Stimulated activated effector memory CD8-positive, alpha-beta T cell treated with anti-CD3 and anti-CD28 coated beads, Interleukin-12 subunit alpha, Interleukin-12 subunit beta, amount 100 ng/mL, for 72 hours (primary cell): ENCODE results near the gene ARAP2.

Experiments
- ATAC-seq: fragments of 150-1000 bp; cut with Tn5 transposase; 2 replicates; pipeline ENCODE4 v1.10.0; 2021
- DNase-seq, 2 donors: peaks; one replicate each; pipeline ENCODE4 v3.0.0; 2021 to 2022; ENCODE audit warnings: low spot score in 2 of 2
- H3K27ac Mint-ChIP-seq: one replicate; pipeline ENCODE4 v1.8.0; 2022; ENCODE audit warnings: mild to moderate bottlenecking, mixed read lengths
- H3K36me3 Mint-ChIP-seq: one replicate; pipeline ENCODE4 v1.8.0; 2022; ENCODE audit warnings: mild to moderate bottlenecking, mixed read lengths
- H3K4me1 Mint-ChIP-seq: one replicate; pipeline ENCODE4 v1.8.0; 2022; ENCODE audit warnings: mixed read lengths
- H3K4me3 Mint-ChIP-seq: one replicate; pipeline ENCODE4 v1.8.0; 2022; ENCODE audit warnings: mild to moderate bottlenecking, mixed read lengths
- H3K9me3 Mint-ChIP-seq: one replicate; pipeline ENCODE4 v1.8.0; 2022; ENCODE audit warnings: mixed read lengths

The ARAP2 gene

GRCh38 chr4:36237366-36238313 lies 6.7 kb downstream of the ARAP2 start:
- peak overlapping the region; percentile 52 for H3K4me3 Mint-ChIP-seq
- H3K4me1 Mint-ChIP-seq, result peaks cover 85% of the 10 kb centered on the region
- H3K27ac Mint-ChIP-seq, result peak overlapping the region; percentile 57

DNA sequence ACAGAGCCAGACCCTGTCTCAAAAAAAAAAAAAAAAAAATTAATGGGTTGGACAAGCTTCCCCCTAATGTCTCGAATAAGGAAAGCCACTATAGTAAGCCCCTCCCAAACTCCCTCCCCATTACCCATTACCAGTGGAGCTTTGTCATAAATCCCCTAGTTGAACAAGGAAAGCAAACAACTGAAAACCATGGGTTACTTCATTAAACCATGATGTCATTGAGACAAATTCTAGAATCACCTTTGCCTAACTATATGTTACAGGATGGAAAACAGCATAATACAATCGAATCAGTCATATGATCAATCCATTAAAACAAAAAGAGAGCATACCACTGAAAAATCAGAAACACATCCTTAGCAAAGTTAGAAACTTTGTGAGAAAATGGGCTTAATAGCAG lies 8.2 kb downstream of the ARAP2 start:
- H3K36me3 Mint-ChIP-seq, result peaks cover 55% of the 10 kb centered on the region
- no peak overlapping the region for H3K27ac Mint-ChIP-seq
- ATAC-seq (no peak), DNase-seq (no peak)
- peaks cover 94% of the 10 kb centered on the region for H3K4me1 Mint-ChIP-seq
- no peak overlapping the region for H3K4me3 Mint-ChIP-seq
- H3K9me3 Mint-ChIP-seq, result no peaks in the 10 kb centered on the region

More at GRCh38 chr4:36237366-36238313, 6.7 kb downstream of the ARAP2 start:
- no peak for DNase-seq
- H3K9me3 Mint-ChIP-seq, result no peaks in the 10 kb centered on the region
- peak; percentile 48 for ATAC-seq
- peaks cover 65% of the 10 kb centered on the region for H3K36me3 Mint-ChIP-seq

DNA sequence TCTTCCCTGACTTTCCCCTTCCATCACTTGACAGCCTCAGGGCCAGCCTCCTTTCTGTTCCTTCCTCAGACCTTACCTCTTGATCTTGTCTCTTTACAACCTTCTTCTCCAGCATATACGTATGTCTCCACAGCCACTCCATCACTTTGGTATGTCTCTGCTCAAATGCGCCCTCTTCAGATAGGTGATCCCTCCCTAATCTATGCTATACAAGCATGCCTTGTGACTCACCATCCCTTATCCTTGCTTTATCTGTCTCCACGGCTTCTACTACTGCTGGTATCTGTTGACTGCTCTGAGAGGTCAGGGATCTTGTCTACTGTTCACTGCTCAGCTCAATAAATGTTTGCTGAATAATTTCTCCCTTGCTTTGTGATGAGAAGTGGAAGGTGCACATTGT lies 9.0 kb downstream of the ARAP2 start:
- peaks cover 62% of the 10 kb centered on the region for H3K36me3 Mint-ChIP-seq
- peak overlapping the region; percentile 0 for H3K27ac Mint-ChIP-seq
- no peak overlapping the region for H3K4me3 Mint-ChIP-seq
- no peak for DNase-seq
- H3K9me3 Mint-ChIP-seq, result no peaks in the 10 kb centered on the region
- ATAC-seq, result peak; percentile 57
- peaks cover 94% of the 10 kb centered on the region for H3K4me1 Mint-ChIP-seq

GRCh38 chr4:36233567-36234266 lies 10.6 kb downstream of the ARAP2 start:
- peaks cover 62% of the 10 kb centered on the region for H3K36me3 Mint-ChIP-seq
- H3K4me3 Mint-ChIP-seq, result peak overlapping the region; percentile 25
- no peak for DNase-seq
- H3K4me1 Mint-ChIP-seq, result peaks cover 87% of the 10 kb centered on the region
- peak overlapping the region; percentile 52 for H3K27ac Mint-ChIP-seq
- no peaks in the 10 kb centered on the region for H3K9me3 Mint-ChIP-seq
- ATAC-seq, result peak; percentile 89

DNA sequence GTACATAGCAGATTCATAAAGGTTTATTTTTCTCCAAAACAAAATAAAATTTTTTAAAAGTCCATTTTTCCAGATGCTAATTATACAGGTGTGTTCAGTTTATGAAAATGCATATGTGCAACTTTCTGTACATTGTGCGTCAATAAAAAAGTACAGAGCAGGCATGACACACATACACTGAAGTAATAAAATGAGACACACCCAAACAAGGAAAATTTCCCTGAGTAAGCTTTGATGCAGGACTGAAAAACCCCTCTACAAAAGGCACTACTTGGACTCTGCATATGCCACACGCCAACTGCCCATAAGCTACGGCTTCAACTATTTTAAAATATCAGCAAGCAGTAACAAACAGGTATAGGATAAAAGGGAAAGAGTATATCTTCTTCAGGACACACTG lies 13.8 kb downstream of the ARAP2 start:
- H3K4me1 Mint-ChIP-seq, result peaks cover 85% of the 10 kb centered on the region
- peaks cover 62% of the 10 kb centered on the region for H3K36me3 Mint-ChIP-seq
- H3K27ac Mint-ChIP-seq, result no peak overlapping the region
- no peak for DNase-seq
- H3K4me3 Mint-ChIP-seq, result no peak overlapping the region
- H3K9me3 Mint-ChIP-seq, result no peaks in the 10 kb centered on the region
- no peak for ATAC-seq

DNA sequence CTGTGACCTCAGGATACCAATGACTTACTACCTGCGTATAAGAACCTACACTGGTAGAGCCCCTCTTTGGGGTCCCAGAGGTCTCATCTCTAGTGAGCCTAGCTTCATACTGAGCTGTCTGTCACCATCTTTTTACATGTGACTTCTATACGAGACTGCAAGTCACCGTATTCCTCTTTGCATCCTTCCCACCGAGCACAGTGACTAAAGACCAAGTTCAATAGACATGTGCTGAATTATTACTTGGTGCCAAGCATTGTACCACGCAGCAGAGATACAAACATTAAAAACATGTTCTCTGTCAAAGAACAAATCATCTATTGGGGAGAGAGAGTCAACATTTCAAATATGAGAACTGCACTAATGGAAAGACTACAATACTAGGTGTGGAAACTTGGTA lies 16.4 kb downstream of the ARAP2 start:
- Mint-ChIP-seq H3K4me3 (no peak overlapping the region), H3K4me1 (peaks cover 69% of the 10 kb centered on the region), H3K9me3 (no peaks in the 10 kb centered on the region), H3K27ac (no peak overlapping the region), H3K36me3 (peaks cover 55% of the 10 kb centered on the region)
- DNase-seq, result no peak
- no peak for ATAC-seq

DNA sequence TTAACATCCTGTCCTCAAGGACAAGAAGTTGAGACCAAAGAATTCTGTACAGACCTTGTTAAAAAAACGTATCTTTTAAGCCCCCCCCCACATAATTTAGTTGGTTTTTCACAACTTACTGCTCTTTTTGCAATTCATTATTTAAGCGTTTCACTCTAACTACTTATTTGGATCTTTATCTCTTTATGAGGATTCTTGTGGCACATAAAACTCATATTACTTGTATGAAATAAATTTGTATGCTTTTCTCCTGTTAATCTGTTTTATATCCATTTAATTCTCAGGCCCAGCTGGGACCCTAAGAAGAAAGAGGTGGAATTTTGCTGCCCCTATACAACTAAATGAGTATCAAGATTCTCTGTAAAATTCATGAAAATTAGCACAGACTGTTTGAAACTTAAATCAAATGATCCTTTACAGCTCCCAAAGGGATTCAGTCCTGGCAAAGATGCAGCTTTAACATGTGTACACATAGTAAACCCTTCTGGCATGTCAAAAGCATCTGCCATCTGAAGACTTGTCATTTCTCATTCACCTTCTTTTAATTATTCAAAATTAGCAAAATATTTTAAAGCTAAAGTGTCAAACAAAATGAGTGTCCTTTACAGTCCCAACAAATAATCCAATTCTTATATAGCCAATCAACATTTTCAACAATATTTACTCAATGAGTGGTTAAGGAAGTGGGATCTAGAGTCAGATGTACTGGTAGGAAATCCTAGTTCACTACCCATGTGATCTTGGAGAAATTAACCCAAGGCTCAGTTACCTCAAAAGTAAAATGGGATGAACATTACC lies 17.7 kb downstream of the ARAP2 start:
- ATAC-seq (no peak), DNase-seq (no peak)
- no peaks in the 10 kb centered on the region for H3K9me3 Mint-ChIP-seq
- H3K27ac Mint-ChIP-seq, result peak overlapping the region; percentile 29
- peaks cover 60% of the 10 kb centered on the region for H3K36me3 Mint-ChIP-seq
- H3K4me3 Mint-ChIP-seq, result peak overlapping the region; percentile 15
- H3K4me1 Mint-ChIP-seq, result peaks cover 68% of the 10 kb centered on the region

- H3K9me3 Mint-ChIP-seq, result no peaks in the 10 kb centered on the region
- H3K27ac Mint-ChIP-seq, result peak overlapping the region; percentile 70
- H3K36me3 Mint-ChIP-seq, result peaks cover 53% of the 10 kb centered on the region
- DNase-seq, result no peak
- peaks cover 59% of the 10 kb centered on the region for H3K4me1 Mint-ChIP-seq
- ATAC-seq, result no peak
- peak overlapping the region; percentile 54 for H3K4me3 Mint-ChIP-seq
Observed at GRCh38 chr4:36224972-36225903, 19.1 kb downstream of the ARAP2 start.

DNA sequence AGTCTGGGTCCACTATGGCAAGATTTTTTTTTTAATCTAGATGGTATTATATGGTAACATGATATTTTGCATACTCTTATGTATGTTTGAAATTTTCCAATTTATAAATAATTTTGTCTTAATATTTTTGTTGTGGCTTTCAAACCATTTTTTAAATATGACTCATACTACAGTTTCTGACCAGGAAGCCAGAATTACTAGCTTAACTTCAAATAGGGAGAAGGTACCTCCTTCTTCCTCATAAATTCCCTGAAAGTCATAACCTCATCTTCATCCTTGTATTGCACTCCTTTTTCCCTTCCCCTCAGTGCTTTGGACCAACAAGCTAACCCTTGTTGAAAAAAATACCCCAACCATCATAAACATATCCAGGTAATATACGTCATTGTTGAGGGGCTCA lies 21.6 kb downstream of the ARAP2 start:
- Mint-ChIP-seq H3K4me1 (peaks cover 68% of the 10 kb centered on the region), H3K4me3 (no peak overlapping the region), H3K27ac (no peak overlapping the region), H3K9me3 (no peaks in the 10 kb centered on the region), H3K36me3 (peaks cover 49% of the 10 kb centered on the region)
- ATAC-seq, result no peak
- no peak for DNase-seq

GRCh38 chr4:36220776-36221175 lies 23.5 kb downstream of the ARAP2 start:
- Mint-ChIP-seq H3K4me3 (no peak overlapping the region), H3K27ac (no peak overlapping the region), H3K36me3 (peaks cover 34% of the 10 kb centered on the region), H3K4me1 (peaks cover 49% of the 10 kb centered on the region), H3K9me3 (no peaks in the 10 kb centered on the region)
- DNase-seq, result no peak
- peak; percentile 62 for ATAC-seq

DNA sequence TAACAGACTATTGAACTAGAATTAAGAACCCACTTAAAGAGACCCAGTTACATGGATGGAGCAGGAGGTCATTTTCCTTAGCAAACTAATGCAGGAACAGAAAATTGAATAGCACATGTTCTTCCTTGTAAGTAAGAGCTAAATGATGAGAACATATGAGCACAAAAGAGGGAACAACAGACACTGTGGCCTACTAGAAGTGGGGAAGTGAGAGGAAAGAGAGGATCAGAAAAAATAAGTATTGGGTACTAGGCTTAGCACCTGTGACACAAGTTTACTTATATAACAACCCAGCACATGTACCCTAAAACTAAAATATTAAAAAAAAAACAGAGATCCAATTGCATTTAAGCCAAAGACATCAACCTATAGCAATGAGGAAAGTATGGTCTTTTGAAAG lies 26.2 kb downstream of the ARAP2 start:
- peaks cover 45% of the 10 kb centered on the region for H3K4me1 Mint-ChIP-seq
- no peaks in the 10 kb centered on the region for H3K9me3 Mint-ChIP-seq
- peaks cover 44% of the 10 kb centered on the region for H3K36me3 Mint-ChIP-seq
- ATAC-seq (no peak), DNase-seq (no peak)
- peak overlapping the region; percentile 27 for H3K27ac Mint-ChIP-seq
- H3K4me3 Mint-ChIP-seq, result peak overlapping the region; percentile 1

GRCh38 chr4:36215627-36216026 lies 28.7 kb downstream of the ARAP2 start:
- no peak overlapping the region for H3K27ac Mint-ChIP-seq
- ATAC-seq, result no peak
- peaks cover 38% of the 10 kb centered on the region for H3K4me1 Mint-ChIP-seq

GRCh38 chr4:36214735-36215485 lies 29.4 kb downstream of the ARAP2 start:
- ATAC-seq (peak; percentile 70), DNase-seq (no peak)
- Mint-ChIP-seq H3K4me3 (no peak overlapping the region), H3K27ac (no peak overlapping the region), H3K4me1 (peaks cover 38% of the 10 kb centered on the region), H3K36me3 (peaks cover 67% of the 10 kb centered on the region), H3K9me3 (no peaks in the 10 kb centered on the region)

More at GRCh38 chr4:36215627-36216026, 28.7 kb downstream of the ARAP2 start:
- DNase-seq, result no peak
- no peaks in the 10 kb centered on the region for H3K9me3 Mint-ChIP-seq
- H3K36me3 Mint-ChIP-seq, result peaks cover 65% of the 10 kb centered on the region
- H3K4me3 Mint-ChIP-seq, result no peak overlapping the region

DNA sequence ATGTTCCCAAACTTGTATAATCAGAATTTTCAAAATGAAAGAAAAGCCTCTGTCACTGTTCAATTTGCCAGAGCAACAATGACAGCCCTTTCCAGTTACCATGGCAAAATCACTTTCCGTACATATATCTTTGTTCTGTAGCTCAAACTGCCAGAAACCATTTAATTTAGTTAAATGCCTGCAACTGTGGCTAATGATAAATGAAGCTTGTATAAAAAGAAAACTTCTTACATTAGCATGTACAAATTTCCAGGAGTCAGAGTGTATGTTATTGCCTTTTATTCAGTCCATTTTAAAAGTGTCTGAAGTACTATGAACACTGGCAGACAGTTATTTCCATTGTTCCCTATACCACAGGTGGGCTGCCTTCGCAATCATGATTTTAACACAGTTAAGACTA lies 30.3 kb downstream of the ARAP2 start:
- Mint-ChIP-seq H3K4me1 (peaks cover 37% of the 10 kb centered on the region), H3K9me3 (no peaks in the 10 kb centered on the region)
- no peak for ATAC-seq

More for the DNA sequence above, 30.3 kb downstream of the ARAP2 start:
- DNase-seq, result no peak
- H3K27ac Mint-ChIP-seq, result no peak overlapping the region
- H3K36me3 Mint-ChIP-seq, result peaks cover 69% of the 10 kb centered on the region
- no peak overlapping the region for H3K4me3 Mint-ChIP-seq
